Uterus (tissue), 4 donors: ENCODE measurements around the gene PAK2. TPM values are rescaled to one million over a fixed set of nuclear protein-coding genes. Genes with fewer than 3 reads are reported as not detected.

Experiments used
- DNase-seq, 2 donors: peaks; one replicate each; pipeline ENCODE4 v3.0.0-alpha.2; 2019 to 2020
- H3K27ac ChIP-seq, 2 donors: fragments of 200-600 bp; sonication (generic); 1 replicate in 1 of 2; 2 replicates in 1 of 2; pipeline ENCODE4 v1.5.1; 2016 to 2018
- H3K27me3 ChIP-seq, 2 donors: fragments of 200-600 bp; sonication (generic); one replicate each; pipeline ENCODE4 v1.5.1; 2018 to 2019; ENCODE audit warnings: control low read depth in 1 of 2
- H3K36me3 ChIP-seq, 2 donors: fragments of 200-600 bp; sonication (generic); one replicate each; pipeline ENCODE4 v1.5.1; 2019; ENCODE audit warnings: control low read depth in 1 of 2
- H3K4me1 ChIP-seq, 2 donors: fragments of 200-600 bp; sonication (generic); one replicate each; pipeline ENCODE4 v1.5.1; 2018 to 2019; ENCODE audit warnings: control low read depth in 1 of 2
- H3K4me3 ChIP-seq, 2 donors: fragments of 200-600 bp; sonication (generic); 1 replicate in 1 of 2; 2 replicates in 1 of 2; pipeline ENCODE4 v1.5.1; 2018 to 2019; ENCODE audit warnings: mild to moderate bottlenecking in 1 of 2
- H3K9me3 ChIP-seq, 2 donors: fragments of 200-600 bp; sonication (generic); one replicate each; pipeline ENCODE4 v1.5.1; 2019; ENCODE audit warnings: control low read depth in 1 of 2
- POLR2A ChIP-seq, 2 donors: fragments of 450-650 bp; IDR thresholded peaks; one replicate each; pipeline ENCODE4 v1.6.1; 2016; ENCODE audit warnings: antibody characterized with exemption in 2 of 2, mild to moderate bottlenecking in 1 of 2, moderate library complexity in 1 of 2
- intact Hi-C: fragments of 100-400 bp; cut with DNase I; formaldehyde crosslinking; loops from one replicate; pipeline ENCODE4 v1.15.1; 2023; ENCODE audit warnings: low total_unique reads
- total RNA-seq, 4 donors: library from RNA; depleted of rRNA in 3 of 4; stranded (reverse); fragments of >200 nt in 3 of 4; gene quantifications; one replicate each; pipeline versions ENCODE4 v1.1.0 to v1.2.4, GENCODE V29; 2014 to 2023
- TF ChIP-seq, protein P1 (sequence below), 4 experiments: fragments of 200-600 bp in 2 of 4; fragments of 450-650 bp in 2 of 4; sonication (generic) in 2 of 4; IDR thresholded peaks; one replicate each; pipeline ENCODE4 v1.5.1; 2016 to 2019; ENCODE audit warnings: antibody characterized with exemption in 4 of 4, mild to moderate bottlenecking in 2 of 4, moderate library complexity in 1 of 4
- donor health status: DM: yes; HTN: yes; CAD: no.

The PAK2 gene
- total RNA-seq, 4 donors from 2014 or later, result 22.1 to 65.8 (median 49.5) TPM

DNA sequence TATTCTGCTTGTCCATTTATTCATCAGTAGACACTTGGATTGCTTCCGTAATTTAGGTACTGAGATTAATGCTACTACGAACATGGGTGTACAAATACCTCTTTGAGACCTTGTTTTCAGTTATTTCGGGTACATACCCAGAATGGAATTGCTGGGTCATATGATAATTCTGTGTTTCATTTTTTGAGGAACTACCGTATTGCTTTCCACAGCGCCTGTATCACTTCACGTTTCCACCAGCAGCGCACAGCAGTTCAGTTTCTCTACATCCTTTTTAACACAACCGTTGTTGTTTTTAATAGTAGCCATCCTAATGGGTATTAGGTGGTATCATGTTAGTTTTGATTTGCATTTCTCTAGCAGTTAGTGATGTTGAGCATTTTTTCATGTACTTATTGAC is 9.5 kb downstream of the PAK2 start:
- no peaks in the 10 kb centered on the region for H3K4me1 ChIP-seq

DNA sequence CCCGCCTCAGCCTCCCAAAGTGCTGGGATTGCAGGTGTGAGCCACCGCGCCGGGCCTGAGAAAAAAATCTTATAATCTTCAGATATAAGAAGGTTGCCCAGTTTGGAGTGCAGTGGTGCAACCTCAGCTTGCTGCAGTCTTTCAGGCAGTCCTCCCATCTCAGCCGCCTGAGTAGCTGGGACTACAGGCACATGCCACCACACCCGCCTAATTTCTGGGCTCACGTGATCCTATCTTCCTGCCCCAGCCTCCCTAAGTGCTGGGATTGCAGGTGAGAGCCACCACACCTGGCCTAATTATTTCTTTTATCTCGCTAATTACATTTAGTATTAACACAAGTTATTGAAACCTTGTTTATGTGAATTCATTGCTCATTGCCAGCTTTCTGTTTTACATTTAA is 13.5 kb downstream of the PAK2 start:
- intact Hi-C loops, result no loop called here
- Histone ChIP-seq H3K27me3 (no peaks in the 10 kb centered on the region), H3K9me3 (no peaks in the 10 kb centered on the region), H3K4me3 (no peak overlapping the region), H3K27ac (no peak overlapping the region), H3K36me3 (no peaks in the 10 kb centered on the region), H3K4me1 (no peaks in the 10 kb centered on the region)
- TF ChIP-seq, protein P1, sequence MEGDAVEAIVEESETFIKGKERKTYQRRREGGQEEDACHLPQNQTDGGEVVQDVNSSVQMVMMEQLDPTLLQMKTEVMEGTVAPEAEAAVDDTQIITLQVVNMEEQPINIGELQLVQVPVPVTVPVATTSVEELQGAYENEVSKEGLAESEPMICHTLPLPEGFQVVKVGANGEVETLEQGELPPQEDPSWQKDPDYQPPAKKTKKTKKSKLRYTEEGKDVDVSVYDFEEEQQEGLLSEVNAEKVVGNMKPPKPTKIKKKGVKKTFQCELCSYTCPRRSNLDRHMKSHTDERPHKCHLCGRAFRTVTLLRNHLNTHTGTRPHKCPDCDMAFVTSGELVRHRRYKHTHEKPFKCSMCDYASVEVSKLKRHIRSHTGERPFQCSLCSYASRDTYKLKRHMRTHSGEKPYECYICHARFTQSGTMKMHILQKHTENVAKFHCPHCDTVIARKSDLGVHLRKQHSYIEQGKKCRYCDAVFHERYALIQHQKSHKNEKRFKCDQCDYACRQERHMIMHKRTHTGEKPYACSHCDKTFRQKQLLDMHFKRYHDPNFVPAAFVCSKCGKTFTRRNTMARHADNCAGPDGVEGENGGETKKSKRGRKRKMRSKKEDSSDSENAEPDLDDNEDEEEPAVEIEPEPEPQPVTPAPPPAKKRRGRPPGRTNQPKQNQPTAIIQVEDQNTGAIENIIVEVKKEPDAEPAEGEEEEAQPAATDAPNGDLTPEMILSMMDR (IDR thresholded peaks at IDR 0.05), result no peak
- TF ChIP-seq POLR2A (IDR thresholded peaks at IDR 0.05), result no peak
- DNase-seq, result no peak

More for the DNA sequence above, 9.5 kb downstream of the PAK2 start:
- DNase-seq, result no peak
- intact Hi-C loops, result no loop called here
- H3K4me3 ChIP-seq, result no peak overlapping the region
- H3K36me3 ChIP-seq, result no peaks in the 10 kb centered on the region
- no peak for TF ChIP-seq POLR2A (IDR thresholded peaks at IDR 0.05)
- TF ChIP-seq, protein P1 (IDR thresholded peaks at IDR 0.05), result no peak
- no peaks in the 10 kb centered on the region for H3K9me3 ChIP-seq
- H3K27ac ChIP-seq, result no peak overlapping the region
- H3K27me3 ChIP-seq, result no peaks in the 10 kb centered on the region

DNA sequence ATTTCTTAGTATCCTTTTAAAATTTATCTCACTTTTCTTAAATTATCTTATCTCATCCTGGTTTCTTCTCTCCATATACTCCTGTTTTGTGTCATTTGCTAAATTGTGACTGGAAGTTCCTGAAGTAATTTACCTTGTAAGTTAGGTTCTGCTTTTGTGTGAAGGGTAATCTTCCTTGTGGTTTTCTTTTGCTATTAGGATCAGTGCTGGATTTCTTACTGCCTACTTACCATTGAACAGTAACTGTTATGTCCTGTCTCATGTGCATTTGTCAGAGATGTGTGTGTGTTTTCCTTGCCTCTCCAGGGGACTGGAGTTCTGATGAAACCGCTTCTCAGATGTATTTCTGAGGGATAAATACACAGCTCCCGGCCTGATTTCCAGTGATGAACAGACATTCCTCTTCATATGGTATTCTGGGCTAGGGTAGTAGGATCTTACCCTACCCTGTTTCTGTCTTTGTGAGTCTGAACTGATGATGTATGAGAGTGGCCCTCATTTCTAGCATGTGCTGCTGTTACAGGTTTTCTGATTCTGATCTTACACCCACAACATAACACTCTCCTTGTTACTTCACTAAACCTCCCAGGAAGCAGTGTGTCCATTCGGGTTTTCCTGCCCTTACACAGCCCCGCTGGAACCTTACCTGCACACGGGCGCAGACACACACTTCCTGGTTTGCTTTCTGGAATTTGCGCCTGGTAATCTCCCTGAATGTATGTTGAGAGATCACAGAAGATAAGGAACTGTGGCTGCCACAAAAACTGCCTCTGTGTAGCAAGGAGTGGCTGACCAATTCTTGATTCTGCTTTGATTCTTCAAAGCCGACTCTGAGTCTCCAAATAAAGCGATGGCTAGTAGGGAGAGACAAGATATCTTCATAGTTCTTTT is 14.7 kb downstream of the PAK2 start:
- Histone ChIP-seq H3K9me3 (no peaks in the 10 kb centered on the region), H3K4me1 (no peaks in the 10 kb centered on the region), H3K36me3 (no peaks in the 10 kb centered on the region), H3K27ac (no peak overlapping the region), H3K27me3 (no peaks in the 10 kb centered on the region), H3K4me3 (no peak overlapping the region)
- no peak for DNase-seq
- intact Hi-C loops, result no loop called here
- TF ChIP-seq POLR2A (IDR thresholded peaks at IDR 0.05), result no peak
- TF ChIP-seq, protein P1 (IDR thresholded peaks at IDR 0.05), result no peak

GRCh38 chr3:196756732-196757131 is 17.1 kb downstream of the PAK2 start:
- intact Hi-C loops, result no loop called here
- no peaks in the 10 kb centered on the region for H3K27me3 ChIP-seq
- no peak for DNase-seq
- no peak overlapping the region for H3K27ac ChIP-seq
- H3K9me3 ChIP-seq, result no peaks in the 10 kb centered on the region
- H3K4me3 ChIP-seq, result no peak overlapping the region
- TF ChIP-seq POLR2A (IDR thresholded peaks at IDR 0.05), result no peak
- TF ChIP-seq, protein P1 (IDR thresholded peaks at IDR 0.05), result no peak
- no peaks in the 10 kb centered on the region for H3K4me1 ChIP-seq
- no peaks in the 10 kb centered on the region for H3K36me3 ChIP-seq

GRCh38 chr3:196757876-196758739 is 18.5 kb downstream of the PAK2 start:
- H3K27ac ChIP-seq, result no peak overlapping the region
- H3K4me3 ChIP-seq, result no peak overlapping the region

More at GRCh38 chr3:196757876-196758739, 18.5 kb downstream of the PAK2 start:
- Histone ChIP-seq H3K36me3 (no peaks in the 10 kb centered on the region), H3K9me3 (no peaks in the 10 kb centered on the region), H3K4me1 (no peaks in the 10 kb centered on the region), H3K27me3 (no peaks in the 10 kb centered on the region)
- intact Hi-C loops, result no loop called here
- no peak for TF ChIP-seq POLR2A (IDR thresholded peaks at IDR 0.05)
- no peak for DNase-seq
